Subcutaneous adipose tissue (tissue), 4 donors: ENCODE data around the gene UGGT2. TPM values are rescaled to one million over a fixed set of nuclear protein-coding genes. Genes with fewer than 3 reads are reported as not detected.

Source experiments
- CTCF ChIP-seq: fragments of 450-650 bp; IDR thresholded peaks from one replicate; pipeline ENCODE4 v1.5.1; 2016; ENCODE audit warnings: low read depth, mild to moderate bottlenecking, control low read depth, antibody characterized with exemption, moderate library complexity
- total RNA-seq, 4 donors: library from RNA; depleted of rRNA; stranded (reverse); fragments of >200 nt; gene quantifications; one replicate each; pipeline ENCODE4 v1.1.0, GENCODE V29; 2016

UGGT2 gene
- total RNA-seq, 4 donors from 2014 or later = 59.7 to 90.8 (median 70.4) TPM

- no peak for TF ChIP-seq CTCF
These were observed 211.3 kb downstream of the UGGT2 start for GRCh38 chr13:95841894-95842293.

- TF ChIP-seq CTCF = no peak
These were observed 219.0 kb downstream of the UGGT2 start for GRCh38 chr13:95834134-95834765.

- TF ChIP-seq CTCF = no peak
These were observed 219.5 kb downstream of the UGGT2 start for GRCh38 chr13:95833719-95834118.

- TF ChIP-seq CTCF = no peak
These were observed 220.1 kb downstream of the UGGT2 start for GRCh38 chr13:95833126-95833525.

GRCh38 chr13:95822303-95822702 is 230.9 kb downstream of the UGGT2 start:
- TF ChIP-seq CTCF = no peak

- TF ChIP-seq CTCF = no peak
These were observed 238.7 kb downstream of the UGGT2 start for GRCh38 chr13:95814495-95814894.

GRCh38 chr13:95813139-95813538 is 240.1 kb downstream of the UGGT2 start:
- no peak for TF ChIP-seq CTCF
